ENCODE results near the gene LMNB1.
"Not testable (repeated sequence)": the region's sequence is repeated elsewhere in the genome, so short reads cannot be mapped to it uniquely, and the experiment has no call there.

DNA sequence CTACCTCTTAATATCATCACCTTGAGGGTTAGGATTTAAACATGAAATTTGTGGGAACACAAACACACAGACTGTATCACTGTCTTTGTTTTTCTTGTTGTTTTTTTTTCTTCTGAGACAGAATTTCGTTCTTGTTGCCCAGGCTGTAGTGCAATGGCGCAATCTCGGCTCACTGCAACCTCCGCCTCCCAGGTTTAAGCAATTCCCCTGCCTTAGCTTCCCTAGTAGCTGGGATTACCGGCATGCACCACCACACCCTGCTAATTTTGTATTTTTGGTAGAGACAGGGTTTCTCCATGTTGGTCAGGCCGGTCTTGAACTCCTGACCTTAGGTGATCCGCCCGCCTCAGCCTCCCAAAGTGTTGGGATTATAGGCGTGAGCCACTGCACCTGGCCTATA is 36.9 kb downstream of the LMNB1 start:
- TF ChIP-seq, protein P1, sequence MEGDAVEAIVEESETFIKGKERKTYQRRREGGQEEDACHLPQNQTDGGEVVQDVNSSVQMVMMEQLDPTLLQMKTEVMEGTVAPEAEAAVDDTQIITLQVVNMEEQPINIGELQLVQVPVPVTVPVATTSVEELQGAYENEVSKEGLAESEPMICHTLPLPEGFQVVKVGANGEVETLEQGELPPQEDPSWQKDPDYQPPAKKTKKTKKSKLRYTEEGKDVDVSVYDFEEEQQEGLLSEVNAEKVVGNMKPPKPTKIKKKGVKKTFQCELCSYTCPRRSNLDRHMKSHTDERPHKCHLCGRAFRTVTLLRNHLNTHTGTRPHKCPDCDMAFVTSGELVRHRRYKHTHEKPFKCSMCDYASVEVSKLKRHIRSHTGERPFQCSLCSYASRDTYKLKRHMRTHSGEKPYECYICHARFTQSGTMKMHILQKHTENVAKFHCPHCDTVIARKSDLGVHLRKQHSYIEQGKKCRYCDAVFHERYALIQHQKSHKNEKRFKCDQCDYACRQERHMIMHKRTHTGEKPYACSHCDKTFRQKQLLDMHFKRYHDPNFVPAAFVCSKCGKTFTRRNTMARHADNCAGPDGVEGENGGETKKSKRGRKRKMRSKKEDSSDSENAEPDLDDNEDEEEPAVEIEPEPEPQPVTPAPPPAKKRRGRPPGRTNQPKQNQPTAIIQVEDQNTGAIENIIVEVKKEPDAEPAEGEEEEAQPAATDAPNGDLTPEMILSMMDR (IDR thresholded peaks at IDR 0.05; ENCODE audit: borderline replicate concordance, extremely low read depth, low read length, poor library complexity, severe bottlenecking), result not testable (repeated sequence)
- TF ChIP-seq EZH2 (IDR thresholded peaks at IDR 0.05; ENCODE audit: borderline replicate concordance, low read depth, low read length, severe bottlenecking), result not testable (repeated sequence)
